ENCODE results near the gene SPINT4.

Gene SPINT4

DNA sequence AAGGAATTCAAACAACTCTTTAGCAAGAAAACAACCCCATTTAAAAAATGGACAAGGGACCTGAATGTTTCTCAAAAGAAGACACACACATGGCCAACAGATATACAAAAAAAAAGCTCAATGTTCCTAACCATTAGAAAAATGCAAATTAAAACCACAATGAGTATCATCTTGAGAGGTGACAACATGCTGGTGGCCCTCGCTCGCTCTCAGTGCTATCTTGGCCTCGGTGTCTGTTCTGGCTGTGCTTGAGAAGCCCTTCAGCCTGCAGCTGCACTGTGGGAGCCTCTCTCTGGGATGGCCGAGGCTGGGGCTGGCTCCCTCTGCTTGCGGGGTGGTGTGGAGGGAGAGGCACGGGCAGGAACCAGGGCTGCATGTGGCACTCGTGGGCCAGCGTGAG is 13.4 kb downstream of the SPINT4 start:
- TF ChIP-seq, protein P1, sequence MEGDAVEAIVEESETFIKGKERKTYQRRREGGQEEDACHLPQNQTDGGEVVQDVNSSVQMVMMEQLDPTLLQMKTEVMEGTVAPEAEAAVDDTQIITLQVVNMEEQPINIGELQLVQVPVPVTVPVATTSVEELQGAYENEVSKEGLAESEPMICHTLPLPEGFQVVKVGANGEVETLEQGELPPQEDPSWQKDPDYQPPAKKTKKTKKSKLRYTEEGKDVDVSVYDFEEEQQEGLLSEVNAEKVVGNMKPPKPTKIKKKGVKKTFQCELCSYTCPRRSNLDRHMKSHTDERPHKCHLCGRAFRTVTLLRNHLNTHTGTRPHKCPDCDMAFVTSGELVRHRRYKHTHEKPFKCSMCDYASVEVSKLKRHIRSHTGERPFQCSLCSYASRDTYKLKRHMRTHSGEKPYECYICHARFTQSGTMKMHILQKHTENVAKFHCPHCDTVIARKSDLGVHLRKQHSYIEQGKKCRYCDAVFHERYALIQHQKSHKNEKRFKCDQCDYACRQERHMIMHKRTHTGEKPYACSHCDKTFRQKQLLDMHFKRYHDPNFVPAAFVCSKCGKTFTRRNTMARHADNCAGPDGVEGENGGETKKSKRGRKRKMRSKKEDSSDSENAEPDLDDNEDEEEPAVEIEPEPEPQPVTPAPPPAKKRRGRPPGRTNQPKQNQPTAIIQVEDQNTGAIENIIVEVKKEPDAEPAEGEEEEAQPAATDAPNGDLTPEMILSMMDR (IDR thresholded peaks at IDR 0.05; ENCODE audit: low read length): no peak
- no peak for TF ChIP-seq EZH2 (IDR thresholded peaks at IDR 0.05; ENCODE audit: borderline replicate concordance, low read length)
- 0 out of 2 replicates have a peak, but pooled peaks cover 2% of the 10 kb centered on the region for H3K9me3 ChIP-seq (ENCODE audit: low read length)
- no peaks in the 10 kb centered on the region for H3F3A ChIP-seq (ENCODE audit: insufficient read depth, low read length)
- H3K4me3 ChIP-seq (ENCODE audit: low read depth, low read length, poor library complexity, severe bottlenecking): no peak overlapping the region
- H3K79me2 ChIP-seq (ENCODE audit: insufficient read depth, low read length): no peaks in the 10 kb centered on the region
- H3K27me3 ChIP-seq (ENCODE audit: insufficient read depth, low read length): no peaks in the 10 kb centered on the region
- no peaks in the 10 kb centered on the region for H3K4me1 ChIP-seq (ENCODE audit: insufficient read depth, low read length, severe bottlenecking)
- no peak overlapping the region for H3K27ac ChIP-seq (ENCODE audit: low read depth, low read length, poor library complexity, severe bottlenecking)
- no peaks in the 10 kb centered on the region for H3K36me3 ChIP-seq (ENCODE audit: insufficient read depth, low read length)
- no peaks in the 10 kb centered on the region for H4K20me1 ChIP-seq (ENCODE audit: insufficient read depth, low read length)
- H2AFZ ChIP-seq (ENCODE audit: low read length): no peak overlapping the region
- no peak overlapping the region for H3K9ac ChIP-seq (ENCODE audit: low read length)
- no peak overlapping the region for H3K4me2 ChIP-seq (ENCODE audit: low read length)
- H3K9me2 ChIP-seq (ENCODE audit: low read depth, low read length): no peaks in the 10 kb centered on the region

- Histone ChIP-seq H3K4me1 (ENCODE audit: insufficient read depth, low read length, severe bottlenecking) (no peaks in the 10 kb centered on the region), H2AFZ (ENCODE audit: low read length) (no peak overlapping the region), H3K4me3 (ENCODE audit: low read depth, low read length, poor library complexity, severe bottlenecking) (no peak overlapping the region), H3K4me2 (ENCODE audit: low read length) (no peak overlapping the region), H3K27me3 (ENCODE audit: insufficient read depth, low read length) (no peaks in the 10 kb centered on the region), H4K20me1 (ENCODE audit: insufficient read depth, low read length) (no peaks in the 10 kb centered on the region), H3K9ac (ENCODE audit: low read length) (no peak overlapping the region), H3K79me2 (ENCODE audit: insufficient read depth, low read length) (no peaks in the 10 kb centered on the region), H3K36me3 (ENCODE audit: insufficient read depth, low read length) (no peaks in the 10 kb centered on the region), H3K27ac (ENCODE audit: low read depth, low read length, poor library complexity, severe bottlenecking) (no peak overlapping the region), H3K9me3 (ENCODE audit: low read length) (0 out of 2 replicates have a peak, but pooled peaks cover 2% of the 10 kb centered on the region), H3F3A (ENCODE audit: insufficient read depth, low read length) (no peaks in the 10 kb centered on the region), H3K9me2 (ENCODE audit: low read depth, low read length) (no peaks in the 10 kb centered on the region)
- TF ChIP-seq, protein P1 (IDR thresholded peaks at IDR 0.05; ENCODE audit: low read length): no peak
- no peak for TF ChIP-seq EZH2 (IDR thresholded peaks at IDR 0.05; ENCODE audit: borderline replicate concordance, low read length)
Measured at GRCh38 chr20:45735988-45736387, 13.8 kb downstream of the SPINT4 start.

DNA sequence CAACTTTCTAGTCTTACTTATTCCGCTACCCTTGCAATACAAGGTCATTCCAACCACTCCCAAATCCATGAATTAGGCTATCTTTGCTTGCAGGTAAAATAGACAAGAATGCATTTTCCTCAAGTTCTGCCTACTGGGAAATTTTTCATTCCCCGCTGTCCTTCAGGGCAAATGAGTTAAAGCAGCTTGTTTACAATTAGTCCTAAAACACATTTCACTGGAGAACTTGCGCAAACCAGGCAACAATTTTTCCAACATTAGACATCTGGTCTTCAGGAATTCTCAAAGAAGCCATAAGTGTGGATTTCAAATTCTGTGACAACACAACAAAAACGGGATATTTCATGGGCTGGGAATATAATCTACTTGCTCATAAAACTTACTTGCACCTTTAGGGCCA is 20.4 kb downstream of the SPINT4 start:
- H3K4me1 ChIP-seq (ENCODE audit: insufficient read depth, low read length, severe bottlenecking): no peaks in the 10 kb centered on the region
- no peak overlapping the region for H3K4me2 ChIP-seq (ENCODE audit: low read length)
- no peak overlapping the region for H3K27ac ChIP-seq (ENCODE audit: low read depth, low read length, poor library complexity, severe bottlenecking)
- no peaks in the 10 kb centered on the region for H3K27me3 ChIP-seq (ENCODE audit: insufficient read depth, low read length)
- no peaks in the 10 kb centered on the region for H4K20me1 ChIP-seq (ENCODE audit: insufficient read depth, low read length)
- no peak overlapping the region for H2AFZ ChIP-seq (ENCODE audit: low read length)
- no peak overlapping the region for H3K4me3 ChIP-seq (ENCODE audit: low read depth, low read length, poor library complexity, severe bottlenecking)
- H3K36me3 ChIP-seq (ENCODE audit: insufficient read depth, low read length): no peaks in the 10 kb centered on the region
- H3K9ac ChIP-seq (ENCODE audit: low read length): no peak overlapping the region
- no peaks in the 10 kb centered on the region for H3K9me2 ChIP-seq (ENCODE audit: low read depth, low read length)
- H3K79me2 ChIP-seq (ENCODE audit: insufficient read depth, low read length): no peaks in the 10 kb centered on the region
- no peaks in the 10 kb centered on the region for H3K9me3 ChIP-seq (ENCODE audit: low read length)
- no peak for TF ChIP-seq EZH2 (IDR thresholded peaks at IDR 0.05; ENCODE audit: borderline replicate concordance, low read length)
- H3F3A ChIP-seq (ENCODE audit: insufficient read depth, low read length): no peaks in the 10 kb centered on the region

- Histone ChIP-seq H3K9ac (ENCODE audit: low read length) (no peak overlapping the region), H3K27me3 (ENCODE audit: insufficient read depth, low read length) (no peaks in the 10 kb centered on the region), H3K4me1 (ENCODE audit: insufficient read depth, low read length, severe bottlenecking) (no peaks in the 10 kb centered on the region), H3K9me3 (ENCODE audit: low read length) (no peaks in the 10 kb centered on the region), H3K27ac (ENCODE audit: low read depth, low read length, poor library complexity, severe bottlenecking) (no peak overlapping the region), H3K4me3 (ENCODE audit: low read depth, low read length, poor library complexity, severe bottlenecking) (no peak overlapping the region), H2AFZ (ENCODE audit: low read length) (no peak overlapping the region), H3K79me2 (ENCODE audit: insufficient read depth, low read length) (no peaks in the 10 kb centered on the region), H4K20me1 (ENCODE audit: insufficient read depth, low read length) (no peaks in the 10 kb centered on the region), H3K9me2 (ENCODE audit: low read depth, low read length) (no peaks in the 10 kb centered on the region), H3K36me3 (ENCODE audit: insufficient read depth, low read length) (no peaks in the 10 kb centered on the region), H3F3A (ENCODE audit: insufficient read depth, low read length) (no peaks in the 10 kb centered on the region), H3K4me2 (ENCODE audit: low read length) (no peak overlapping the region)
- TF ChIP-seq, protein P1 (IDR thresholded peaks at IDR 0.05; ENCODE audit: low read length): no peak
- no peak for TF ChIP-seq EZH2 (IDR thresholded peaks at IDR 0.05; ENCODE audit: borderline replicate concordance, low read length)
Measured at GRCh38 chr20:45745015-45745414, 22.9 kb downstream of the SPINT4 start.
